Dermis lymphatic vessel endothelial cell (primary cell): ENCODE results near the gene CEP41. TPM values are rescaled to one million over a fixed set of nuclear protein-coding genes. Genes with fewer than 3 reads are reported as not detected.

Experiments used
- total RNA-seq: library from RNA; depleted of rRNA; stranded (reverse); fragments of >200 nt; gene quantifications from 2 replicates; pipeline ENCODE4 v1.2.1, GENCODE V29; 2014

CEP41 gene
- total RNA-seq = 2.9 and 4.1 TPM in 2 replicates

DNA sequence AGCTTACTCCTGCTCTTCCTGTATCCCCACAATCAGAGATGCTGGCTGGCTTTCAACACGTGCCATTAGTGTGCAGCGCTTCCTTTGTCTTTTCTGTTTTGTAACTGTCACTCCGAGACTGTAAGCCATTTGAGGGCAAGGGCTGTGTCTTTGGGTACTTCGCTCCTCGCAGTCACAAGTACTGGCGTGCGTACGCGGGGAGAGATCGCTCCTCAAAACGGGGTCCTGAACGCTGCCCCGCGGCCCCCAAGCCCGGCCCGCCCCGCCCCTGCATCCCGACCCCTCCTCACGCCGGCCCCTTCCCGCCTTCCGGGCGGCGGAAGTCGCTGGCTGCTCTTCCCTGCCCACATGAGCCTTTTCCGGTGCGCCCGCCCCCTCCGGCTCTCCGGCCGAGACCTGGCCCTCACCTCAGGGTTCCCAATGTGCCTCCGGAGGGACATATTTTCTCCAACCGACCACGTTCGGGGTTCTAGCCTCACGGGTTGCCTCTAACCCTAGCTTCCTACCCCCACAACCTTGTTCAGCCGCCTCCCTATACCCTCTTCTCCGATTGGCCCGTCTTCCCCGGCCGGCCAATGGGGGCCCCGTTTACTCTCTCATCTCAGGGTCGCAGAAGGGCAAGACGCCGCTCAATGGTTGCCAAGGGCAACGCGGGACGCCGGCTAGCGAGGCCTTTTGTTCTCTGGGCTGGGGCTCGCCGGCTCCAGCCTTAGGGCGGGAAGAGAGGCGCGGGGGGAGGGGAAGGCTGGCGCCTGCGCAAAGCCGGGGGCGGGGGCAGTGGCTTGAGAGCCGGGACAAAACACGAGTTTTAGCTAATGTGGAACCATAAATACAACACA lies at the start of gene CEP41:
Gene CEP41 (minus strand): TSS at position 490 of the 839 bp plus-strand sequence. CDS start 50 bp downstream, at position 440.

GRCh38 chr7:130379921-130380860 lies 60.6 kb downstream of the CEP41 start, which contains the start of gene CPA1:
Gene CPA1 (plus strand): TSS chr7:130380494. CDS start chr7:130380521, 27 bp downstream.

DNA sequence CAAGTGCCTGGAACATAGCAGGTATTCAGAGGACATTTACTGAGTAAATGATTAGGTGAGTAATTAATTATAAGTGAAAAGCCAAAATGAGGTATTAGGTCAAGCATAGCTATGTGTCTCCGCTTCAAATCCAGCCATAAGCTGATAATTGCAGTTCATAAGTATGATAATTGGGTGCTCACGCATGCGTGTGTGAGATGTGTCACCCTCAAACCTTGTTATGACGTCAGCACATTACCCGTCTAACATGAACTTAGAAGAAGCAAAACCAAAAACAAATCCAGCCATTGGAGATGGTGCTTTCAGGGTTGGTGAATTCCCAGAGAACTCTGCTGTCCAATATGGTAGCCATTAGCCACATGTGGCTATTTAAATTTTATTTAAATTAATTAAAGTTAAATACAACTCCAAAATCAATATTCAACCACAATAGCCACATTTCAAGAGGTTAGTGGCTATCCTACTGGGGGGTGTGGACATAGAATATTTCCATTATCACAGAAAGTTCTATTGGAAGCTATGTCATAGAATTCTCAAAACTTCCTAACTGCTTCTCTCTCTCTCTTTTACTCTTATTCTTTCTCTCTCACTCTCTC lies 96.4 kb downstream of the CEP41 start, which contains the start of gene CPA5:
Gene CPA5 (plus strand): TSS at position 546 of the 596 bp plus-strand sequence. CDS start 1,670 bp downstream, outside the sequence.

Other genes with a start within 250 kb of the CEP41 start
- gene TMEM209, start 235.6 kb downstream of the CEP41 start, total RNA-seq = 6.5 and 7.2 TPM in 2 replicates
- not detected in 2 replicates for gene SSMEM1, start 233.2 kb downstream of the CEP41 start, total RNA-seq
- not detected in 2 replicates for gene CPA2, start 174.2 kb downstream of the CEP41 start, total RNA-seq
- gene CPA4, start 147.9 kb downstream of the CEP41 start, total RNA-seq = 0.54 TPM in 1 of 2 replicates, not detected in the other
- gene CPA5, start 96.2 kb downstream of the CEP41 start, total RNA-seq = not detected in 2 replicates
- gene CPA1, start 60.5 kb downstream of the CEP41 start, total RNA-seq = not detected in 2 replicates
- 0.87 and 1.1 TPM in 2 replicates for gene MEST, start 51.1 kb upstream of the CEP41 start, total RNA-seq
- 13.3 and 20.9 TPM in 2 replicates for gene COPG2, start 227.7 kb upstream of the CEP41 start, total RNA-seq
- gene TSGA13, start 245.5 kb upstream of the CEP41 start, total RNA-seq = not detected in 2 replicates